Measurements from ENCODE around the gene TSSC4.

TSSC4 gene

GRCh38 chr11:2392241-2392959 is 8.2 kb upstream of the TSSC4 start:
- TF ChIP-seq MAX (IDR thresholded peaks at IDR 0.05) (no peak), TEAD4 (IDR thresholded peaks at IDR 0.05) (no peak), REST (IDR thresholded peaks at IDR 0.05; ENCODE audit: low read depth) (no peak), CEBPB (IDR thresholded peaks at IDR 0.05) (no peak), EP300 (IDR thresholded peaks at IDR 0.05; ENCODE audit: borderline replicate concordance) (no peak), TAF1 (IDR thresholded peaks at IDR 0.05; ENCODE audit: low read depth) (no peak), EGR1 (IDR thresholded peaks at IDR 0.05) (no peak), ZBTB7A (IDR thresholded peaks at IDR 0.05; ENCODE audit: low read depth) (no peak)

- TF ChIP-seq CREB1 (IDR thresholded peaks at IDR 0.05; ENCODE audit: low read depth): no peak
- no peak for TF ChIP-seq NFIC (IDR thresholded peaks at IDR 0.05)
- TF ChIP-seq EP300 (IDR thresholded peaks at IDR 0.05; ENCODE audit: borderline replicate concordance): no peak
- no peak for TF ChIP-seq TAF1 (IDR thresholded peaks at IDR 0.05; ENCODE audit: low read depth)
- TF ChIP-seq FOXM1 (IDR thresholded peaks at IDR 0.05; ENCODE audit: borderline replicate concordance, low read depth): no peak
- TF ChIP-seq EGR1 (IDR thresholded peaks at IDR 0.05): no peak
Observed at GRCh38 chr11:2393111-2393868, 7.3 kb upstream of the TSSC4 start.

GRCh38 chr11:2393941-2394817 is 6.4 kb upstream of the TSSC4 start:
- no peak for TF ChIP-seq YY1 (IDR thresholded peaks at IDR 0.05; ENCODE audit: low read depth)
- no peak for TF ChIP-seq FOXM1 (IDR thresholded peaks at IDR 0.05; ENCODE audit: borderline replicate concordance, low read depth)
- TF ChIP-seq REST (IDR thresholded peaks at IDR 0.05; ENCODE audit: low read depth): no peak
- TF ChIP-seq EGR1 (IDR thresholded peaks at IDR 0.05): no peak
- TF ChIP-seq RAD21 (IDR thresholded peaks at IDR 0.05; ENCODE audit: low read depth): no peak

- no peak for TF ChIP-seq REST (IDR thresholded peaks at IDR 0.05; ENCODE audit: low read depth)
- no peak for TF ChIP-seq CREB1 (IDR thresholded peaks at IDR 0.05; ENCODE audit: low read depth)
- no peak for TF ChIP-seq USF1 (IDR thresholded peaks at IDR 0.05)
- TF ChIP-seq NFIC (IDR thresholded peaks at IDR 0.05): no peak
- TF ChIP-seq TAF1 (IDR thresholded peaks at IDR 0.05; ENCODE audit: low read depth): no peak
- no peak for TF ChIP-seq TCF12 (IDR thresholded peaks at IDR 0.05; ENCODE audit: low read depth)
- TF ChIP-seq MAX (IDR thresholded peaks at IDR 0.05): no peak
- no peak for TF ChIP-seq RAD21 (IDR thresholded peaks at IDR 0.05; ENCODE audit: low read depth)
- TF ChIP-seq TEAD4 (IDR thresholded peaks at IDR 0.05): no peak
- TF ChIP-seq CEBPB (IDR thresholded peaks at IDR 0.05): no peak
- no peak for TF ChIP-seq FOXM1 (IDR thresholded peaks at IDR 0.05; ENCODE audit: borderline replicate concordance, low read depth)
- TF ChIP-seq ZBTB7A (IDR thresholded peaks at IDR 0.05; ENCODE audit: low read depth): no peak
- TF ChIP-seq EGR1 (IDR thresholded peaks at IDR 0.05): no peak
- TF ChIP-seq EP300 (IDR thresholded peaks at IDR 0.05; ENCODE audit: borderline replicate concordance): no peak
- TF ChIP-seq YY1 (IDR thresholded peaks at IDR 0.05; ENCODE audit: low read depth): no peak
Observed at GRCh38 chr11:2394818-2395105, 5.8 kb upstream of the TSSC4 start.
